B cell (primary cell): ENCODE measurements around the gene CMTM8. TPM values are rescaled to one million over a fixed set of nuclear protein-coding genes. Genes with fewer than 3 reads are reported as not detected.

Experiments
- ATAC-seq: fragments of 200-7000 bp; cut with Tn5 transposase; one replicate; pipeline ENCODE4 v1.10.0; 2021; ENCODE audit warnings: low read depth, mild to moderate bottlenecking, moderate number of reproducible peaks, moderate library complexity
- CTCF ChIA-PET: fragments of 350-600 bp; sonication (Branson Sonifier 250); formaldehyde crosslinking; loops from one replicate; lab custom pipeline; 2021; ENCODE audit warnings: antibody characterized with exemption, inconsistent platforms; lab: Charles Lee
- POLR2A ChIA-PET: fragments of 350-600 bp; sonication (Branson Sonifier 250); formaldehyde crosslinking; loops from one replicate; lab custom pipeline; 2021; ENCODE audit warnings: antibody characterized with exemption; lab: Charles Lee
- DNase-seq: peaks from one replicate; pipeline ENCODE4 v3.0.0; 2013
- H2AFZ ChIP-seq: 2 replicates; pipeline ENCODE4 v1.6.1; 2012; ENCODE audit warnings: mild to moderate bottlenecking, low read depth, low read length; ENCODE audit not compliant: insufficient read depth, poor library complexity, severe bottlenecking
- H3K27ac ChIP-seq, 2 donors: 1 replicate in 1 of 2; 2 replicates in 1 of 2; pipeline ENCODE4 v1.5.1; 2012 to 2013; ENCODE audit warnings: low read length in 2 of 2, mild to moderate bottlenecking in 2 of 2, moderate library complexity in 1 of 2
- H3K27me3 ChIP-seq, 4 experiments: fragments of 200-600 bp in 1 of 4; sonication (generic) in 1 of 4; replicated peaks in 1 of 4; 1 replicate in 2 of 4; 2 replicates in 2 of 4; pipeline versions ENCODE4 v1.6.1 to v1.7.0; 2013 to 2016; ENCODE audit warnings: low read length in 3 of 4, mild to moderate bottlenecking in 2 of 4, mixed read lengths in 1 of 4, moderate library complexity in 1 of 4; ENCODE audit not compliant: insufficient read depth in 4 of 4, control insufficient read depth in 3 of 4; ENCODE audit errors: control extremely low read depth in 1 of 4
- H3K36me3 ChIP-seq, 2 experiments: replicated peaks in 1 of 2; 1 replicate in 1 of 2; 2 replicates in 1 of 2; pipeline versions ENCODE4 v1.6.1 to v1.7.1; 2013; ENCODE audit warnings: low read length in 1 of 2; ENCODE audit not compliant: insufficient read depth in 2 of 2, control insufficient read depth in 1 of 2; ENCODE audit errors: control extremely low read depth in 1 of 2, extremely low read depth in 1 of 2
- H3K4me1 ChIP-seq, 2 donors: fragments of 200-600 bp in 1 of 2; sonication (generic) in 1 of 2; 1 replicate in 1 of 2; 2 replicates in 1 of 2; pipeline versions ENCODE4 v1.5.1 to v1.6.1; 2013 to 2017; ENCODE audit warnings: low read length in 2 of 2; ENCODE audit not compliant: control insufficient read depth in 2 of 2, insufficient read depth in 2 of 2
- H3K4me2 ChIP-seq: replicated peaks from 2 replicates; pipeline ENCODE3; 2012; ENCODE audit warnings: mild to moderate bottlenecking, low read depth, low read length; ENCODE audit not compliant: poor library complexity, severe bottlenecking
- H3K4me3 ChIP-seq, 5 experiments: fragments of 200-600 bp in 1 of 5; sonication (generic) in 1 of 5; 1 replicate in 3 of 5; 2 replicates in 2 of 5; pipeline versions ENCODE4 v1.5.1 to v1.7.0; 2011 to 2016; ENCODE audit warnings: low read length in 4 of 5, mild to moderate bottlenecking in 4 of 5, low read depth in 2 of 5, control low read depth in 1 of 5, moderate library complexity in 1 of 5; ENCODE audit not compliant: insufficient read depth in 1 of 5; ENCODE audit errors: control extremely low read depth in 1 of 5, extremely low read depth in 1 of 5
- H3K79me2 ChIP-seq: fragments of 200-600 bp; sonication (generic); one replicate; pipeline ENCODE4 v1.6.0; 2016; ENCODE audit warnings: low read length; ENCODE audit not compliant: control insufficient read depth, insufficient read depth
- H3K9ac ChIP-seq: fragments of 200-600 bp; sonication (generic); 2 replicates; pipeline ENCODE4 v1.6.1; 2017; ENCODE audit warnings: mild to moderate bottlenecking, low read length, moderate library complexity
- H3K9me3 ChIP-seq, 3 donors: one replicate each; pipeline versions ENCODE4 v1.6.1 to v1.7.1; 2013; ENCODE audit warnings: low read length in 2 of 3; ENCODE audit not compliant: control insufficient read depth in 2 of 3, insufficient read depth in 1 of 3; ENCODE audit errors: control extremely low read depth in 1 of 3
- H4K20me1 ChIP-seq: 2 replicates; pipeline ENCODE4 v1.6.0; 2012; ENCODE audit warnings: mild to moderate bottlenecking, low read length; ENCODE audit not compliant: insufficient read depth, control insufficient read depth, poor library complexity, severe bottlenecking
- H3K27ac Mint-ChIP-seq: one replicate; pipeline ENCODE4 v1.8.0; 2021; ENCODE audit warnings: mixed read lengths
- H3K27me3 Mint-ChIP-seq: one replicate; pipeline ENCODE4 v1.8.0; 2021; ENCODE audit warnings: mixed read lengths
- H3K4me1 Mint-ChIP-seq: one replicate; pipeline ENCODE4 v1.8.0; 2021; ENCODE audit warnings: mixed read lengths
- H3K4me3 Mint-ChIP-seq: one replicate; pipeline ENCODE4 v1.8.0; 2021; ENCODE audit warnings: mixed read lengths
- H3K9me3 Mint-ChIP-seq: one replicate; pipeline ENCODE4 v1.8.0; 2022; ENCODE audit warnings: mixed read lengths; ENCODE audit not compliant: insufficient read depth
- EZH2 ChIP-seq: IDR thresholded peaks from 2 replicates; pipeline ENCODE4 v1.6.1; 2012; ENCODE audit warnings: borderline replicate concordance, low read depth, mild to moderate bottlenecking, moderate library complexity, low read length; ENCODE audit not compliant: insufficient read depth, poor library complexity, severe bottlenecking
- WGBS: methylation state at CpG from one replicate; pipeline ENCODE4 v1.1.5; 2013; ENCODE audit warnings: missing lambda C conversion rate; ENCODE audit not compliant: insufficient coverage; 5-methylcytosine and 5-hydroxymethylcytosine counted together
- intact Hi-C: fragments of 100-400 bp; cut with micrococcal nuclease; formaldehyde crosslinking; loops from one replicate; pipeline ENCODE4 v1.10.0; 2022
- polyA plus RNA-seq: library from polyadenylated mRNA; depleted of rRNA; stranded (reverse); fragments of >200 nt; gene quantifications from 2 replicates; pipeline ENCODE4 v1.2.3, GENCODE V29; 2012
- total RNA-seq, 2 donors: library from RNA; stranded (reverse); fragments of 120-200 nt in 1 of 2; gene quantifications; 1 replicate in 1 of 2; 2 replicates in 1 of 2; pipeline versions ENCODE4 v1.2.3 to v1.2.4, GENCODE V29; 2013 to 2022
- TF ChIP-seq, protein P1 (sequence below): fragments of 200-600 bp; IDR thresholded peaks from one replicate; pipeline ENCODE4 v1.8.0; 2022; ENCODE audit warnings: antibody characterized with exemption, mild to moderate bottlenecking

Gene CMTM8
- total and polyA plus RNA-seq, 2 donors (not counting 1 experiment from before 2014, with no cell fraction given): 0.25 to 0.28 TPM

DNA sequence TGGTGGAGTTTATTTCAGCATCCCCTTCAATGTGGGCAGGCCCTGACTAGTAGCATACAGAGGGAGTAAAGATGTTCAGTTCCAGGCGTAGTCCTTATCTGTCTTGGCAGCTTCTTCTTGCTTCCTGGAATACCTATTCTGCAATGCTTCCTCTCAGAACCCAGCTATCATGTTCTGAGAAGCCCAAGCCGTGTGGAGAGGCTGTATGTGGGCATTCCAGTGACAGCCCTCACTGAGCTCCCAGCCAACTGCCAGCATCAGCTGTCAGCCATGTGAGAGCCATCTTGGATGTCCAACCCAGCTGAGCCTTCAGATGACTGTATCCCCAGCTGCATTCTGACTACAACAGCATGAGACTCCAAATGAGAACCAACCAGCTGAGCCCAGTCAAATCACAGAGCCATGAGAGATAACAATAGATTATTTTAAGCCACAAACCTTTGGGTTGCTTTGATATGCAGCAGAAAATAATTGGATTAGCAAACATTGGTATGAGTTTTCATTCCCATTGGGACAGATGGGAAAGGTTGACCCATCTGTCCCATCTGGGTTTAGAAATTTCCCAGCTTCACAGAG lies 144.7 kb downstream of the CMTM8 start:
- no peak overlapping the region for H2AFZ ChIP-seq
- ATAC-seq (no peak), DNase-seq (no peak)
- H3K4me3 ChIP-seq: no peak overlapping the region
- H3K9me3 ChIP-seq: no peaks in the 10 kb centered on the region
- H3K4me1 ChIP-seq: peaks cover 13 to 26% of the 10 kb centered on the region in 2 donors
- no peaks in the 10 kb centered on the region for H4K20me1 ChIP-seq
- H3K27me3 ChIP-seq: no peaks in the 10 kb centered on the region
- Mint-ChIP-seq H3K27me3 (peaks cover 5% of the 10 kb centered on the region), H3K4me1 (peaks cover 23% of the 10 kb centered on the region), H3K9me3 (no peaks in the 10 kb centered on the region), H3K4me3 (no peak overlapping the region), H3K27ac (no peak overlapping the region)
- no peak for TF ChIP-seq EZH2
- TF ChIP-seq, protein P1, sequence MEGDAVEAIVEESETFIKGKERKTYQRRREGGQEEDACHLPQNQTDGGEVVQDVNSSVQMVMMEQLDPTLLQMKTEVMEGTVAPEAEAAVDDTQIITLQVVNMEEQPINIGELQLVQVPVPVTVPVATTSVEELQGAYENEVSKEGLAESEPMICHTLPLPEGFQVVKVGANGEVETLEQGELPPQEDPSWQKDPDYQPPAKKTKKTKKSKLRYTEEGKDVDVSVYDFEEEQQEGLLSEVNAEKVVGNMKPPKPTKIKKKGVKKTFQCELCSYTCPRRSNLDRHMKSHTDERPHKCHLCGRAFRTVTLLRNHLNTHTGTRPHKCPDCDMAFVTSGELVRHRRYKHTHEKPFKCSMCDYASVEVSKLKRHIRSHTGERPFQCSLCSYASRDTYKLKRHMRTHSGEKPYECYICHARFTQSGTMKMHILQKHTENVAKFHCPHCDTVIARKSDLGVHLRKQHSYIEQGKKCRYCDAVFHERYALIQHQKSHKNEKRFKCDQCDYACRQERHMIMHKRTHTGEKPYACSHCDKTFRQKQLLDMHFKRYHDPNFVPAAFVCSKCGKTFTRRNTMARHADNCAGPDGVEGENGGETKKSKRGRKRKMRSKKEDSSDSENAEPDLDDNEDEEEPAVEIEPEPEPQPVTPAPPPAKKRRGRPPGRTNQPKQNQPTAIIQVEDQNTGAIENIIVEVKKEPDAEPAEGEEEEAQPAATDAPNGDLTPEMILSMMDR: no peak
- peaks cover 18% of the 10 kb centered on the region for H3K79me2 ChIP-seq
- H3K9ac ChIP-seq: no peak overlapping the region
- POLR2A ChIA-PET: no interaction called here
- H3K27ac ChIP-seq: no peak overlapping the region
- 73% methylated on average over 1 of the region's 2 CpGs for WGBS
- H3K4me2 ChIP-seq: no peak overlapping the region
- intact Hi-C loops: no loop called here
- CTCF ChIA-PET: interaction anchor here (1.9 to 3.0 kb wide), 3 partner anchors 14 to 127 kb away, joined by 5 to 23 read pairs (median 12); no protein-coding TSS in a partner anchor
- no peaks in the 10 kb centered on the region for H3K36me3 ChIP-seq

DNA sequence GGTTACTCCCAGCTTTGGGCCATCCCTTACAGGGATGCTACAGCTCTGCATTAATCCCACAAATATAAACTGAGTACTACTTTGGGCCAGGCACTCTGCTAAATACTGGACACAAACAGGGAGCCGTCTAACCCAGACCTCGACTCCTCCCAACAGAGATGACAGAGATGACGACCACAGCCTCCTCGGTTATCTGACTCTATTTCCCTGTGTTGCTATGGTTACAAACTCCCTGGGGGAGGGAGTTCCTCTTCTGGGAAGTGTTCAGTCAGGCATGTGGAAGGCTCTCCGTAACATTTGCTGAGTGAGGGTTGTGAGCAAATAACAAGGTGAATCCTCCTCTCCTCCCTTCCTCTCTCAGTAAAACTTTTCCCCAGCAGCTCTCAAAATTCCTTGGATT lies 146.5 kb downstream of the CMTM8 start:
- Mint-ChIP-seq H3K4me3 (no peak overlapping the region), H3K9me3 (no peaks in the 10 kb centered on the region), H3K27ac (no peak overlapping the region), H3K27me3 (peaks cover 5% of the 10 kb centered on the region), H3K4me1 (peaks cover 21% of the 10 kb centered on the region)
- no peak for TF ChIP-seq EZH2
- TF ChIP-seq, protein P1: no peak
- peak; percentile 21 for ATAC-seq
- no peak overlapping the region for H3K4me3 ChIP-seq
- H3K4me2 ChIP-seq: peak overlapping the region; percentile 28
- H2AFZ ChIP-seq: no peak overlapping the region
- H3K9me3 ChIP-seq: no peaks in the 10 kb centered on the region
- ChIA-PET CTCF (interaction anchor here (1.0 to 2.4 kb wide), 2 partner anchors 10 to 83 kb away, joined by 4 to 12 read pairs; no protein-coding TSS in a partner anchor), POLR2A (interaction anchor here (0.6 kb wide), 1 partner anchor 13 kb away, joined by 4 read pairs; no protein-coding TSS in a partner anchor)
- H3K4me1 ChIP-seq: peaks cover 13 to 21% of the 10 kb centered on the region in 2 donors
- no peaks in the 10 kb centered on the region for H3K27me3 ChIP-seq
- no peak overlapping the region for H3K9ac ChIP-seq
- no peaks in the 10 kb centered on the region for H4K20me1 ChIP-seq
- DNase-seq: peak; percentile 76
- intact Hi-C loops: no loop called here
- H3K79me2 ChIP-seq: peaks cover 30% of the 10 kb centered on the region
- H3K27ac ChIP-seq: no peak overlapping the region
- no CpG with 5 or more reads among the region's 5 CpGs for WGBS
- no peaks in the 10 kb centered on the region for H3K36me3 ChIP-seq
